Pericardium fibroblast (primary cell): Measurements from ENCODE around the gene C20orf141. TPM values are rescaled to one million over a fixed set of nuclear protein-coding genes. Genes with fewer than 3 reads are reported as not detected.

Source experiments
- total RNA-seq: library from RNA; depleted of rRNA; stranded (reverse); fragments of >200 nt; gene quantifications from 2 replicates; pipeline ENCODE4 v1.2.3, GENCODE V29; 2015

C20orf141 gene
- total RNA-seq: 0.47 TPM in 1 of 2 replicates, not detected in the other

GRCh38 chr20:2814587-2815051 lies at the start of gene C20orf141:
Gene C20orf141 (plus strand): TSS chr20:2814987. CDS start chr20:2815185, 198 bp downstream.

GRCh38 chr20:2800521-2801285 lies 14.1 kb upstream of the C20orf141 start, which contains the start of gene CPXM1:
Gene CPXM1 (minus strand): TSS chr20:2800627. CDS start chr20:2800572, 55 bp downstream.

GRCh38 chr20:2816030-2816582 lies 1.3 kb downstream of the C20orf141 start, which contains the start of gene TMEM239:
Gene TMEM239 (plus strand): TSS chr20:2816364. CDS start chr20:2816555, 191 bp downstream.

GRCh38 chr20:2840138-2840966 lies 25.6 kb downstream of the C20orf141 start, which contains the start of the genes PCED1A and VPS16:
Gene PCED1A (minus strand): TSS chr20:2840655. CDS start chr20:2839912, 743 bp downstream.
Gene VPS16 (plus strand): TSS chr20:2840745. CDS start chr20:2840775, 30 bp downstream.

Other genes with a start within 250 kb of the C20orf141 start
- gene NOP56, start 162.4 kb upstream of the C20orf141 start, total RNA-seq: 81.6 and 99.5 TPM in 2 replicates
- 70.8 and 86.9 TPM in 2 replicates for gene IDH3B, start 150.8 kb upstream of the C20orf141 start, total RNA-seq
- 1.7 and 2.1 TPM in 2 replicates for gene EBF4, start 122.2 kb upstream of the C20orf141 start, total RNA-seq
- gene CPXM1, start 14.4 kb upstream of the C20orf141 start, total RNA-seq: 13.2 and 49.5 TPM in 2 replicates
- gene TMEM239, start 1.4 kb downstream of the C20orf141 start, total RNA-seq: not detected in 2 replicates
- gene PCED1A, start 25.7 kb downstream of the C20orf141 start, total RNA-seq: 41.4 and 45.3 TPM in 2 replicates
- 25.5 and 45.9 TPM in 2 replicates for gene VPS16, start 25.8 kb downstream of the C20orf141 start, total RNA-seq
- 32.8 and 37.6 TPM in 2 replicates for gene PTPRA, start 58.5 kb downstream of the C20orf141 start, total RNA-seq
- not detected in 2 replicates for gene GNRH2, start 228.6 kb downstream of the C20orf141 start, total RNA-seq
- 43.1 and 59.0 TPM in 2 replicates for gene MRPS26, start 231.1 kb downstream of the C20orf141 start, total RNA-seq